Nephron (organoid): ENCODE results near the gene YY1.

Experiments
- H3K27ac Mint-ChIP-seq, 3 experiments: 2 replicates each; pipeline ENCODE4 v1.8.0; 2020; ENCODE audit warnings: mixed read lengths in 3 of 3, mild to moderate bottlenecking in 2 of 3, moderate library complexity in 1 of 3
- H3K27me3 Mint-ChIP-seq: 2 replicates; pipeline ENCODE4 v1.8.0; 2021; ENCODE audit warnings: low read depth, mild to moderate bottlenecking, moderate library complexity, mixed read lengths
- H3K36me3 Mint-ChIP-seq: 2 replicates; pipeline ENCODE4 v1.8.0; 2020; ENCODE audit warnings: low read depth, mixed read lengths
- H3K4me1 Mint-ChIP-seq: 2 replicates; pipeline ENCODE4 v1.8.0; 2020; ENCODE audit warnings: mixed read lengths
- H3K4me3 Mint-ChIP-seq, 3 experiments: 2 replicates each; pipeline ENCODE4 v1.8.0; 2020; ENCODE audit warnings: mild to moderate bottlenecking in 3 of 3, mixed read lengths in 3 of 3, moderate library complexity in 2 of 3
- H3K9me3 Mint-ChIP-seq: 2 replicates; pipeline ENCODE4 v1.8.0; 2020; ENCODE audit warnings: mixed read lengths
- CTCF ChIP-seq, 3 experiments: fragments of 200-600 bp; sonication (generic); IDR thresholded peaks; one replicate each; pipeline ENCODE4 v1.5.0; 2021; ENCODE audit warnings: antibody characterized with exemption in 3 of 3; ENCODE audit not compliant: unreplicated experiment in 3 of 3

The YY1 gene

GRCh38 chr14:100322138-100322957, 83.4 kb downstream of the YY1 start:
- no peaks in the 10 kb centered on the region for H3K36me3 Mint-ChIP-seq
- H3K4me1 Mint-ChIP-seq = no peaks in the 10 kb centered on the region
- H3K27ac Mint-ChIP-seq = no peak overlapping the region
- no peak overlapping the region for H3K4me3 Mint-ChIP-seq
- no peak for TF ChIP-seq CTCF (IDR thresholded peaks at IDR 0.05; ENCODE audit: unreplicated experiment in 3 of 3)
- H3K9me3 Mint-ChIP-seq = no peaks in the 10 kb centered on the region
- peaks cover 4% of the 10 kb centered on the region for H3K27me3 Mint-ChIP-seq

GRCh38 chr14:100323121-100323941, 84.4 kb downstream of the YY1 start, which contains the start of gene SLC25A47:
TSS of gene SLC25A47 (plus strand) at chr14:100323339. CDS start at chr14:100323415, 76 bp downstream.
- H3K36me3 Mint-ChIP-seq = no peaks in the 10 kb centered on the region
- H3K27me3 Mint-ChIP-seq = peaks cover 4% of the 10 kb centered on the region
- no peak within 1 kb of the TSS for H3K4me3 Mint-ChIP-seq
- H3K27ac Mint-ChIP-seq = no peak within 1 kb of the TSS
- H3K4me1 Mint-ChIP-seq = no peaks in the 10 kb centered on the region
- no peaks in the 10 kb centered on the region for H3K9me3 Mint-ChIP-seq
- no peak for TF ChIP-seq CTCF (IDR thresholded peaks at IDR 0.05; ENCODE audit: unreplicated experiment in 3 of 3)

- H3K4me3 Mint-ChIP-seq = no peak overlapping the region
- no peak overlapping the region for H3K27ac Mint-ChIP-seq
- no peaks in the 10 kb centered on the region for H3K9me3 Mint-ChIP-seq
- no peaks in the 10 kb centered on the region for H3K36me3 Mint-ChIP-seq
- peaks cover 4% of the 10 kb centered on the region for H3K27me3 Mint-ChIP-seq
- TF ChIP-seq CTCF (IDR thresholded peaks at IDR 0.05; ENCODE audit: unreplicated experiment in 3 of 3) = no peak
- no peaks in the 10 kb centered on the region for H3K4me1 Mint-ChIP-seq
Measured at GRCh38 chr14:100323942-100324307, 85.0 kb downstream of the YY1 start.

- H3K27ac Mint-ChIP-seq = peak overlapping the region in 2 of 3 experiments; percentile 65 to 66
- peaks cover 4% of the 10 kb centered on the region for H3K27me3 Mint-ChIP-seq
- no peak overlapping the region for H3K4me3 Mint-ChIP-seq
Measured at GRCh38 chr14:100325231-100325632, 86.3 kb downstream of the YY1 start.

GRCh38 chr14:100325958-100326357, 87.0 kb downstream of the YY1 start:
- H3K27ac Mint-ChIP-seq = peak overlapping the region in 1 of 3 experiments; percentile 66
- H3K27me3 Mint-ChIP-seq = peaks cover 4% of the 10 kb centered on the region
- no peaks in the 10 kb centered on the region for H3K9me3 Mint-ChIP-seq
- H3K4me1 Mint-ChIP-seq = peaks cover under 1% of the 10 kb centered on the region
- no peak overlapping the region for H3K4me3 Mint-ChIP-seq
- no peaks in the 10 kb centered on the region for H3K36me3 Mint-ChIP-seq
- no peak for TF ChIP-seq CTCF (IDR thresholded peaks at IDR 0.05; ENCODE audit: unreplicated experiment in 3 of 3)

More at GRCh38 chr14:100325231-100325632, 86.3 kb downstream of the YY1 start:
- Mint-ChIP-seq H3K4me1 (no peaks in the 10 kb centered on the region), H3K9me3 (no peaks in the 10 kb centered on the region), H3K36me3 (no peaks in the 10 kb centered on the region)
- no peak for TF ChIP-seq CTCF (IDR thresholded peaks at IDR 0.05; ENCODE audit: unreplicated experiment in 3 of 3)
